Activated CD8-positive, alpha-beta T cell treated with anti-CD3 and anti-CD28 coated beads for 36 hours (primary cell): ENCODE data around the gene IRX4. TPM values are rescaled to one million over a fixed set of nuclear protein-coding genes. Genes with fewer than 3 reads are reported as not detected.

Experiments used
- ATAC-seq: fragments of 200-7000 bp; cut with Tn5 transposase; one replicate; pipeline ENCODE4 v1.10.0; 2021; ENCODE audit warnings: mild to moderate bottlenecking, moderate library complexity
- CTCF ChIA-PET: fragments of 350-600 bp; sonication (Branson Sonifier 250); formaldehyde crosslinking; loops from one replicate; lab custom pipeline; 2021; ENCODE audit warnings: antibody characterized with exemption; lab: Charles Lee
- POLR2A ChIA-PET: fragments of 350-600 bp; sonication (Branson Sonifier 250); formaldehyde crosslinking; loops from one replicate; lab custom pipeline; 2021; ENCODE audit warnings: antibody characterized with exemption; lab: Charles Lee
- DNase-seq: peaks from one replicate; pipeline ENCODE4 v3.0.0-alpha.2; 2020
- H3K27ac Mint-ChIP-seq: one replicate; pipeline ENCODE4 v1.8.0; 2021; ENCODE audit warnings: mild to moderate bottlenecking, mixed read lengths
- H3K27me3 Mint-ChIP-seq: one replicate; pipeline ENCODE4 v1.8.0; 2021; ENCODE audit warnings: mixed read lengths
- H3K36me3 Mint-ChIP-seq: one replicate; pipeline ENCODE4 v1.8.0; 2021; ENCODE audit warnings: low read depth, mixed read lengths
- H3K4me1 Mint-ChIP-seq: one replicate; pipeline ENCODE4 v1.8.0; 2021; ENCODE audit warnings: low read depth, mixed read lengths
- H3K4me3 Mint-ChIP-seq: one replicate; pipeline ENCODE4 v1.8.0; 2021; ENCODE audit warnings: mild to moderate bottlenecking, moderate library complexity, mixed read lengths
- H3K9me3 Mint-ChIP-seq: one replicate; pipeline ENCODE4 v1.8.0; 2021; ENCODE audit warnings: mixed read lengths
- CTCF ChIP-seq: fragments of 200-600 bp; IDR thresholded peaks from one replicate; pipeline ENCODE4 v1.8.0; 2022; ENCODE audit warnings: antibody characterized with exemption, mild to moderate bottlenecking
- intact Hi-C: fragments of 100-400 bp; cut with micrococcal nuclease; formaldehyde crosslinking; loops from one replicate; pipeline ENCODE4 v1.10.0; 2022
- total RNA-seq, 2 experiments: library from RNA; stranded (reverse); gene quantifications; one replicate each; pipeline ENCODE4 v1.2.3, GENCODE V29; 2021

Gene IRX4
- total RNA-seq, 2 experiments from 2014 or later = not detected

- ChIA-PET POLR2A (no interaction called here), CTCF (no interaction called here)
- no peak for ATAC-seq
- no peak for TF ChIP-seq CTCF
- Mint-ChIP-seq H3K4me3 (no peak overlapping the region), H3K4me1 (peaks cover 11% of the 10 kb centered on the region), H3K9me3 (no peaks in the 10 kb centered on the region), H3K36me3 (no peaks in the 10 kb centered on the region), H3K27me3 (peaks cover 55% of the 10 kb centered on the region), H3K27ac (no peak overlapping the region)
- intact Hi-C loops = loop anchor here (10.0 kb wide), 2 partner anchors 865 to 1715 kb away; partner anchors contain the start of gene IRX1
- DNase-seq = no peak
Observed at GRCh38 chr5:1879292-1880263, 3.1 kb downstream of the IRX4 start.

- peaks cover 53% of the 10 kb centered on the region for H3K27me3 Mint-ChIP-seq
- no peak overlapping the region for H3K4me3 Mint-ChIP-seq
Observed at GRCh38 chr5:1878050-1878849, 4.5 kb downstream of the IRX4 start.

GRCh38 chr5:1877103-1878049 lies 5.3 kb downstream of the IRX4 start:
- ChIA-PET CTCF (no interaction called here), POLR2A (no interaction called here)
- no peak for TF ChIP-seq CTCF
- DNase-seq (no peak), ATAC-seq (no peak)
- Mint-ChIP-seq H3K27me3 (peaks cover 56% of the 10 kb centered on the region), H3K36me3 (no peaks in the 10 kb centered on the region), H3K9me3 (no peaks in the 10 kb centered on the region), H3K4me3 (no peak overlapping the region), H3K4me1 (peaks cover 6% of the 10 kb centered on the region), H3K27ac (no peak overlapping the region)
- intact Hi-C loops = loop anchor here (10.0 kb wide), 1 partner anchor 1717 kb away; the partner anchor contains the start of gene IRX1

More at GRCh38 chr5:1878050-1878849, 4.5 kb downstream of the IRX4 start:
- ChIA-PET POLR2A (no interaction called here), CTCF (no interaction called here)
- Mint-ChIP-seq H3K4me1 (peaks cover 6% of the 10 kb centered on the region), H3K36me3 (no peaks in the 10 kb centered on the region), H3K27ac (no peak overlapping the region), H3K9me3 (no peaks in the 10 kb centered on the region)
- intact Hi-C loops = loop anchor here (10.0 kb wide), 1 partner anchor 1717 kb away; the partner anchor contains the start of gene IRX1
- no peak for TF ChIP-seq CTCF
- ATAC-seq = no peak
- no peak for DNase-seq

- TF ChIP-seq CTCF = no peak
- ATAC-seq (no peak), DNase-seq (peak; percentile 23)
- ChIA-PET CTCF (no interaction called here), POLR2A (no interaction called here)
- no peaks in the 10 kb centered on the region for H3K9me3 Mint-ChIP-seq
- no peak overlapping the region for H3K27ac Mint-ChIP-seq
- H3K36me3 Mint-ChIP-seq = no peaks in the 10 kb centered on the region
- no peak overlapping the region for H3K4me3 Mint-ChIP-seq
- H3K4me1 Mint-ChIP-seq = peaks cover 6% of the 10 kb centered on the region
- H3K27me3 Mint-ChIP-seq = peaks cover 56% of the 10 kb centered on the region
- intact Hi-C loops = loop anchor here (10.0 kb wide), 1 partner anchor 1718 kb away; the partner anchor contains the start of gene IRX1
Observed at GRCh38 chr5:1876660-1877064, 6.1 kb downstream of the IRX4 start.
